HL-60/S4 (cell line): ENCODE results near the gene HUNK.

Experiments used
- in situ Hi-C: fragments of 300-500 bp; cut with MboI; formaldehyde crosslinking; loops from 2 replicates; pipeline ENCODE4 v1.14.3; 2022; ENCODE audit warnings: low sequenced_read_pairs

Gene HUNK

DNA sequence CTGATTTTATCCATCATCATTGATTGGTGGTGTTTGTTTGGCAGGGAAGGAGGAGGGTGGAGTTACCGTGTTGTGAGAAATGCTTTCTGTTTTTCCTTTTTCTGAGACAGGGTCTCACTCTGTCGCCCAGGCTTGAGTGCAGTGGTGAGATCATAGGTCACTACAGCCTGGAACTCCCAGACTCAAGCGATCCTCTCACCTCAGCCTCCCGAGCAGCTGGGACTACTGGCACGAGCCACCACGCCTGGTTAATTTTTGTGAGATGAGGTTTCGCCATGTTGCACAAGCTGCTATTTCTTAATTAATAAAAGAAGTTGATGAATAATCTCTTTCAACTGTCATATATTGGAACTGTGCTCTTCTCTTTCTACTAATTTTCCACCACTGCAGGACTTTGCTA, 44.3 kb downstream of the HUNK start:
- in situ Hi-C loops = no loop called here

DNA sequence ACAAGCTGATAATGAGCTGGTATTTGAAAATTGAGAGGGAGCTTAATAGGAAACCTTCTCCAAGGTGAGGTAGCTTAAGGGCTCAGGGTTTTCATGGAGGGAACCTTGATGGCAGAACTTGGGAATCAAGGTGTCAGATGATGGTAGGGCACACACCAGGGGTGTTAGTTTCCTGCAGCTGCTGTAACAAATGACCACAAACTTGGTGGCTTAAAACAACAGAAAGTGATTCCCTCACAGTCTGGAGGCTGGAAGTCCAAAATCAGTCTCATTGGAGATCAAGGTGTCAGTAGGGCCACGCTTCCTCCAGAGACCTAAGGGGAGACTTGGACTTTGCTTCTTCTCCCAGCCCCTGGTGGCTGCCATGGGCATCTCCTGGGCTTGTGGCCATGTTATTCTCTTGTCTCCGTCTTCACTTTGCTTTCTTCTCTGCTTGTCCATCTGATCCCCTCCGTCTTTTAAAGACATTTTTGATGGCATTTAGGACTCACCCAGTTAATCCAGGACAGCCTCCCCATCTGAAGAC, 45.5 kb downstream of the HUNK start:
- in situ Hi-C loops = no loop called here

GRCh38 chr21:31920275-31920674, 47.5 kb downstream of the HUNK start:
- in situ Hi-C loops = no loop called here

DNA sequence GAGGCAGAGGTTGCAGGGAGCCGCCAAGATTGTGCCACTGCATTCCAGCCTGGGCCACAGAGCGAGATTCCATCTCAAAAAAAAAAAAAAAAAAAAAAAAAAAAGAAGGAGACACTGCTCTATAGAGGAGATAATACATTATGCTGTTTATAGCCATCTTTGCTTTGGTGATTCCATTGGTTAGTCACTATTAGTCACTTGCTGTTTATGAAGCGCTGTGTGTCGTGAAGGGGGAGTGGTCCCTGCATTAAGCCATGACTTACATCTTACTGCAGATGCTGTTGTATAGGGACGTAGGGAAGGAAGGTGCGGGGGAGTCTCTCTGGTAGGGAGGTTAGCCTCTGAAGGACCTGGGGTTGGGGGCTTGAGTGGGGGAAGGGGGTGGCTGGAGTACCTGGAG, 48.3 kb downstream of the HUNK start:
- in situ Hi-C loops = no loop called here

DNA sequence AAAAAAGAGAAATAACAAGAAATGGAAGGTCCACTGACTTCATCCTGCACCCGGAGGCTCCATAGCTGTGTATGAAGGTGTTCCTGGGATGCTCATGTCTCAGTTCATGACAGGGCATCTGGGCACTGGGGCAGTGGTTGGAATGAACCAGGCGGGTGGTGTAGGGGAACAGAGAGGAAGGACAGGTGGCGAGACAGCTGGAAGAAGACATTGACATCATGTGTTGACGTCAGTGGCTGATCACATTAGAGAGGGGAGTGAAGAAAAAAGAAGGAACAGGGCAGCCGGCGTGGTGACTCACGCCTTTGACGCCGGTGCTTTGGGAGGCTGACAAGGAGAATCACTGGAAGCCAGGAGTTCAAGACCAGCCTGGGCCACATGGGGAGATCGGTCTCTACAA, 50.1 kb downstream of the HUNK start:
- in situ Hi-C loops = no loop called here

- in situ Hi-C loops = no loop called here
These were observed 50.9 kb downstream of the HUNK start for GRCh38 chr21:31923756-31924155.

DNA sequence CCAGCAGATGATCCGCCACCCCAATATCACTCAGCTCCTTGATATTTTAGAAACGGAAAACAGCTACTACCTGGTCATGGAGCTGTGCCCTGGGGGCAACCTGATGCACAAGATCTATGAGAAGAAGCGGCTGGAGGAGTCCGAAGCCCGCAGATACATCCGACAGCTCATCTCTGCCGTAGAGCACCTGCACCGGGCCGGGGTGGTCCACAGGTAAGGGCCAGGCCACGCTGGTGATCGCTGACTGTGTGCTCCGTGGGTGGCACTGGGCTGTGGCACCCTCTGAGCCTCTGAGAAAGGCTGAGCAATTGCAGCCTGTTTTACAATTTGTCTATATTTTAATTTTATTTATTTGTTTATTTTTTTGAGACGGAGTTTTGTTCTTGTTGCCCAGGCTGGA, 51.7 kb downstream of the HUNK start:
- in situ Hi-C loops = no loop called here

DNA sequence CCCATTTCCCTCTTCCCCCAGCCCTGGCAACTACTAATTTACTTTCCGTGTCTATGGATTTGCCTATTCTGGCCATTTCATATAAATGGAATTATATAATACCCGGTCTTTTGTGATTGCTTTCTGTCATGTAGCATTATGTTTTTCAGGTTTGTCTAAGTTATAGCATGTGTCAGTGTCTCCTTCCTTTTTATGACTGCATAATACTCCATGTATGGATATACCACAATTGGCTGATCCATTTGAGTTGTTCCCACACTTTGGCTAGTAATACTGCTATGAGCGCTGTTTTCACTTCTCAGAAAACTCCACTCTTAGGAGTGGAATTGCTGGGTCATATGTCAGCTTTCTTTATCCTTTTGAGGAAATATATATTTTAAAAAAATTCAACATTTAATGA, 53.7 kb downstream of the HUNK start:
- in situ Hi-C loops = no loop called here

- in situ Hi-C loops = no loop called here
These were observed 55.0 kb downstream of the HUNK start for GRCh38 chr21:31927689-31928353.

DNA sequence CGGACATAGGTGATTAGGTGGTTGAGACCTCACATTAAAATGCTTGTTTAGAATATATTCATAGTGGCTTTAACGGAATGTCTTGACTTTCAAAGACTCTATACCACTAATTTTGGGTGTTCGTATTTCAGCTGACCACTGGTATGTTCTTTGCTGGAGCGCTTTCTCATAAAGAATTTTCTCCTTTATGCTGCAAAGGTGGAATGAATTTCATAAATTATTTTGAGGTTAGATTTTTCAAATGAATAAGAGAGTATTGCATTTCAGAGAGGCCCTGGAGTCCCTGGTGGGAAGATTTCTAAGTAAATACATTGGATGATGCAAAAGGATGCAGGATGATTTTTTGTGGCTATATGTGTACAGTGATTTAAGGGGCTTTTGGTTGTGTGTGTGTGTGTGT, 55.8 kb downstream of the HUNK start:
- in situ Hi-C loops = no loop called here

- in situ Hi-C loops = no loop called here
These were observed 56.7 kb downstream of the HUNK start for GRCh38 chr21:31929548-31929947.

- in situ Hi-C loops = no loop called here
These were observed 57.2 kb downstream of the HUNK start for GRCh38 chr21:31930001-31930400.

- in situ Hi-C loops = no loop called here
These were observed 59.0 kb downstream of the HUNK start for GRCh38 chr21:31931644-31932469.

GRCh38 chr21:31932470-31932764, 59.6 kb downstream of the HUNK start:
- in situ Hi-C loops = no loop called here

GRCh38 chr21:31937303-31937702, 64.5 kb downstream of the HUNK start:
- in situ Hi-C loops = no loop called here

DNA sequence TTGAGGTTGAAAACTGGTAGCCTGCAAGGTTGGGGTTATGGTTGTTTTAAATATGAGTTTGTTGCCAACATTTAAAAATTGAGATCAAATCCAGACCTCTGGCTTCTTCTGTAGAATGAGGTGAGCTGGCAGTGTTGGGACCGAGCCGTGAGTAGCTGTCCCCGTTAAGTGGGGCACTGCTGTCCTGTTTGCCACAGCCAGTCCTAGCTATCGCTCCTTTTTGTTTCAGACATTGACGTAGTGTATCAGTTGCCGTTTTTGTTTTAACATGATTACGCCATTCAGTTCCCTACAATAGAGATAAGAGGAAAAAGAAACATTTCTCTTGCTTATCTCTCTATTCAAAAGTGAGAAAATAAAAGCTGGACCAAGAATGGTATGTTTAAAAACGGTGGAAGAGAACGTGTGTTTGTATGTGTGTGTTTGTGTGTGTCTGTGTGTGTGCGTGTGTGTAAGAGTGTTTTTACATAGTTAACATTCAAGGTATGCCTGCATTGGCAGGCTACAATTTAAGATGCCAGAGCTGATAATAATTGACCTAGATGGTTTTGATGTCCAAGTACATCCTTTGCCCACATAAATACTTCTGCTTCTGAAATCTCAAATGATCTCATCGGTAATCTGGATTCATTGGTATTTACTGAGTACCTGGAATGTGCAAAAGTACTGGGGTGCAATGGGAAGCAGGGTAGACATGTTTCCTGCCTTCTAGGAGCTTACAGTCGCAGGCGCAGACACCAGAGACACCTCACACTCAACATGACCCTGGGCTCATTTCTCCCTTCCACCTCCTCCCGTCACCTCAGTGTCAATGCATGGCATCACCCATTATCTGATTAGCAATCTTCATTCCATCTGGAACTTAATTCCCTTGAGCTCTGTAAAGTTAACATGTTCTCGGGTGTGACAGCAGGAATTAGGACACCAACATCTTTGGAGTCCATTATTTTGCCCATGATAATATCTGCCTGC, 65.8 kb downstream of the HUNK start:
- in situ Hi-C loops = no loop called here

DNA sequence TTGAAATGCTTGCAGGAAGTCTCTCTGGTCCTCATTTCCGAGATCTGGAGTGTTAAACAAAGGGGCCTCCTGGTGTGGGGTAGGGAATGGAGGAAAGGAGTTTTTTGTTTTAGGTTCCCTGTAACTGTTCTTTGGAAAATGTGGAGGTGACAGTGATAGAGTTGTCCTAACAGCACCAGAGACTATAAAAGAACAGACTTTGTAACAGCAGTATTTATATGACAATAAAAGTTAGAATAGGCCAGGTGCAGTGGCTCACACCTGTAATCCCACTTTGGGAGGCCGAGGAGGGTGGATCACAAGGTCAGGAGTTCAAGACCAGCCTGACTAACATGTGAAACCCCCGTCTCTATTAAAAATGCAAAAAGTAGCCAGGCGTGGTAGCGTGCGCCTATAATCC, 68.9 kb downstream of the HUNK start:
- in situ Hi-C loops = no loop called here

DNA sequence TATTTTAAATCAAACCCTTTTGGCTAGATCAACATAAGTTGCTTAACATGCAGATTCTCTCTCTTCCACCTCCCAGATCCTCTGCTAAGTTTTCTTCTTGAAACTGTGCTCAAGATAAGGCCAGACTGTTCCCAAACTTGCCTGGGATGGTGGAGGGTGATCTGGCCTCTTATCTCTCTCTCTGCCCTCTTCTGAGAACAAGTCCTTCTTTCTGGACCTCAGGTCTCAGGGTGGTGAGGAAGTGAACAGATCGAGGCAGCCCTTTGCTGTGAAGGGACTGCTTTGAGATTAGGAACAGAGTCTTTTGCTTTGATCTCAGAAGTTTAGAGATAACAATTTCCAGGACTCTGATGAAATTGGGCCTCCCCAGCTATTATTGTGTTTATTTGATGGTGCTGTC, 70.7 kb downstream of the HUNK start:
- in situ Hi-C loops = no loop called here

GRCh38 chr21:31945141-31945540, 72.3 kb downstream of the HUNK start:
- in situ Hi-C loops = no loop called here

DNA sequence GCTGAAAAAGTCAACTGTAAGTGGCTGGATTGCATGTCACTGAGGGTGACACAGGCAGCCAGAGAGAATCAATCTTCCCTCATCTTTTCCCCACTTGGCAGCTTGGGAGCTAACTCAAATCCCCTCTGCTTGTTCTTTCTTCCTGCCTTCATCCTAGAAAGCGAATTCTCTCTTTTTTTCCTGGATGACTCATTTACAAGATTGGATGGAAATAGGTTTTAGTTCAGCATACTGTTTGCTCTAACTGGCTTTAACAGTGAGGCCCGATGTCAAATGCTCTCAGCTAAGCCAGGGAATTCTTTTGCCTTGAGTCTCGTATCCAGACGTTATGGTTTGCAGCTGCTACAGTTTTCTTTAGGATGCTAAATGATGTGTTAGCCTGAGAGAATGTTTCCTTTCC, 72.7 kb downstream of the HUNK start:
- in situ Hi-C loops = no loop called here

- in situ Hi-C loops = no loop called here
These were observed 73.4 kb downstream of the HUNK start for GRCh38 chr21:31946231-31946630.
